GM12874 (cell line): ENCODE measurements around the gene SASH1.

Experiments used
- TF ChIP-seq, protein P1 (sequence below): IDR thresholded peaks from 2 replicates; pipeline ENCODE4 v1.5.1; 2011; ENCODE audit warnings: low read depth, mild to moderate bottlenecking, control low read depth, low read length, moderate library complexity; ENCODE audit not compliant: insufficient read depth

SASH1 gene

DNA sequence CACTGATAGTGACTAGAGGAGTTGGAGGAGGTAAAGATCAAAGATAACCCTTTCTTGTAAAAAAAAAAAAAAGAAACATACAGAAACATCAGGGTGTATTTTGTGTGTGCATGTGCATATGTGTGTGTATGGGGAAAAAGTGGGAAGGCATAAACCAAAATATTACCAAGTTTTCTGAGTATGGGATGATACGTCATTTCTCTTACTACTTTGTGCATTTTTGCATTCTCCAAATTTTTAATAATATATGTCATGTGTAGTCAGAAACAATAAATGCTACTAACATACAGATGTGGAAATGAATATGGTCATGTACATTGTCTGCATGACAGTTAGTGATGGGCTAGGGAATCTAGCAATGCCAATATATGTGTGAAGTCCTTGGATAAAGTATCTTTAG lies 161.1 kb downstream of the SASH1 start:
- TF ChIP-seq, protein P1, sequence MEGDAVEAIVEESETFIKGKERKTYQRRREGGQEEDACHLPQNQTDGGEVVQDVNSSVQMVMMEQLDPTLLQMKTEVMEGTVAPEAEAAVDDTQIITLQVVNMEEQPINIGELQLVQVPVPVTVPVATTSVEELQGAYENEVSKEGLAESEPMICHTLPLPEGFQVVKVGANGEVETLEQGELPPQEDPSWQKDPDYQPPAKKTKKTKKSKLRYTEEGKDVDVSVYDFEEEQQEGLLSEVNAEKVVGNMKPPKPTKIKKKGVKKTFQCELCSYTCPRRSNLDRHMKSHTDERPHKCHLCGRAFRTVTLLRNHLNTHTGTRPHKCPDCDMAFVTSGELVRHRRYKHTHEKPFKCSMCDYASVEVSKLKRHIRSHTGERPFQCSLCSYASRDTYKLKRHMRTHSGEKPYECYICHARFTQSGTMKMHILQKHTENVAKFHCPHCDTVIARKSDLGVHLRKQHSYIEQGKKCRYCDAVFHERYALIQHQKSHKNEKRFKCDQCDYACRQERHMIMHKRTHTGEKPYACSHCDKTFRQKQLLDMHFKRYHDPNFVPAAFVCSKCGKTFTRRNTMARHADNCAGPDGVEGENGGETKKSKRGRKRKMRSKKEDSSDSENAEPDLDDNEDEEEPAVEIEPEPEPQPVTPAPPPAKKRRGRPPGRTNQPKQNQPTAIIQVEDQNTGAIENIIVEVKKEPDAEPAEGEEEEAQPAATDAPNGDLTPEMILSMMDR = no peak

DNA sequence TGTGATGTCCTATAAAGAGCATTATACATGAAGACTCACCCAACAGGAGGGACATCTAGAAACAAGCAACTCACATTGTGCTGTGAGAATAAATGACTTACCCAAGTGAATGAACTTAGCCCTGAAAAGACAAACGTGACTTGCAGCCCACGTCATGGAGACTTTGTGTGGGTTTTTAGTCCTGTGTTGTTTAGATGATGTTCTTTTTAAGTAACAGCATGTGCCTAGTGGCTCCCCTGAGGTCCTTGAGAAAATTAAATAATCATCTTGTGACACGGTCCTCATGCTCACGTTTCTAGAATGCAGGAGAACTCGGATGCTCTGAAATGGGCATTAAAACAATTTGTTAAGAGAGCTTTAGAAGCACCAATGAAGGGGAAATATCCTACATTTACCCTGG lies 165.1 kb downstream of the SASH1 start:
- TF ChIP-seq, protein P1 = no peak

DNA sequence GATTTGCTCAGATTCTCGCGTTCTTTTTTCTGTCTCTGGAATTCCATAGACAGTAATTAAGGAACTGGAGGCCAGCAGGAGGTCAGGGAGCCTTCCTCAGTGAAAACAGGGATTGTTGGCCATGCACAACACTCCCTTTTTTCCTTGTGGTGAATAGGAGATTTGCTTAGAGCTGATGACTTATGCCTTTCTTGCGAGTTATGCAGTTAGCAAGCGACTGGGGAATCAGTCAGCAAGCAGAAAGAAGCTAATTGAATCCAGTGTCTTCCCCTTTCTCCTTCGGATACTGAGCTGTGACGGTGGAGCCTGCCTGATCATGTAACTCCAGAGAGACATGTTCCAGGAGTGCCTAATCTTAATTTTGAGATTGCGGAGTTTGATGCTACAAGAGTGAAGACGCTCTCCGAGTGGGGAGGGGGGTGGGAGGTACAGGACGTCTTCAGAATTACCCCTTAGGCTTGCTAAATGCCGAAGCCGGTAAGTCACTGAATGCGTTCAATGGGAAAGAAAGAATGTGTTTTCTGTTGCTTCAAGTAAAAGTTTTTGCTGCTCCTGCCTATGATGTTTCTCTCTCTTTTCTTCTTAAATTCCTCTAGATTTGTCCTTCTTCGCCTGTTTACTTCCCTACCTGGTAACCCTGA lies 165.9 kb downstream of the SASH1 start:
- TF ChIP-seq, protein P1 = no peak

DNA sequence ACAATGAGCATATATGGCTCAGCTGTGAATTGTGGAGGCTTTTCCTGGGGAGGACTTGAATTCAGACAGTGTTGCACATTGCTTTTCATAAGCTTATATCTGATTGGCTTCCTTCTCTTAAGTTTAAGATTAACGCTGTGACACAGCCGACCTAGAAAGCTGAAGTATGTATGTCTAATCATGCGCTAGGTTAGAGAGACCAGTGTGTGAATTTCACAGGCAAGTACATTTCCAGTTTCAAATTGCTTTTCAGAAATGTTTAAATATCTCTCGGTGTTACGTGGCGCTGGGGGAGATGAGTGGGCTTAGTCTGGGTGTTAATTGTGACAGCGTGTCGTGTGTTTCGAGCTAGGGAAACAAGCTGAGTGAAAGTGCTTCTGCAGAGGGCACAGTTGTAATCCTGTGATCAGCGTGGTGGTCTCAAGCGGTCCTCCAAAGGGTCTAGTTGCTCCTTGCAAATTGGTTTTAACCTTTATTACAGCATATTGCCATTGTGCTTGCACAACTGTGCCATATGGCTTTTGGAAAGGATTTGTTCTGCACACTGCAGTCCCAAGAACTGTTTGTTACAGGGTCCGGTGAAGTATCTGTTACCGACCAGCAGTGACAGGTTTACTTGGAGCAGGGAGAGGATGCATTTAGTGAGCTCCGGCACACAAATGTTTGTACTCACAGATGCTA lies 166.6 kb downstream of the SASH1 start:
- TF ChIP-seq, protein P1 = no peak

DNA sequence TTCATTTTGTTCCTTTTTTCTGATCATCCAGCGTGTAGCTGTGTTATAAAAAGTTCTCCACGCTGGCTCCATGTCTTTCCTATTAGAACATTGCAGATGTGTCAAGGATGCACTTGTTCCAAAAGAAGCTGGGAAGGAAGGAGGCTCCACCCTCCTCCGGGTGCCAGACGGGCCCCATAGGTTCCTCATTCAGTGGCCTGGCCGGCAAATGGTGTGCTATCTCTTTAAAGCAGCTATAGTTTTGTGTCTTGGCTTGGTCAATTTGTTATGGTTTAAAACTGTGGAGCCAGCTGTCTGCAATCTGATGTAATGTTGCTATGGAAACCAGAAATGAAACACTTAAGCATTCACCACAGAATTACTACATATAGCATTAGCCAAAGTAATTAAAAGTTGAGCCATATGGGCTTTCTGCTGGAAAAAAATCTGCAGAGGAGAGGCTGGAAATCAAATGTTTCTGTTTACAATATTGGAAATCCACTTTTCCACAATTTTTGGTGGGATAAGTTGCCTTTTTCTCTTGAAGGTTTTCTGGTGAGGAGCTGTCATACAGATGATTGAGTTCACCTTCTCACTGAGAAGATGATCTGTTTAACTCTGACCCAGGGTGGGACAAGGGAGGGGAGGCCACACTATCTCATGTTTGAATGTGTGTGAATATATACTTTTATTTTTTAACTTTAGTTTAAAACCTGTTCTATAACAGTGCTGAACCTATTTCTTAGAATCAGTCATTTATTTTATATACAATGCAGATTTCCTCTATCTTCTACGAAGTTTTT lies 167.4 kb downstream of the SASH1 start:
- TF ChIP-seq, protein P1 = no peak

DNA sequence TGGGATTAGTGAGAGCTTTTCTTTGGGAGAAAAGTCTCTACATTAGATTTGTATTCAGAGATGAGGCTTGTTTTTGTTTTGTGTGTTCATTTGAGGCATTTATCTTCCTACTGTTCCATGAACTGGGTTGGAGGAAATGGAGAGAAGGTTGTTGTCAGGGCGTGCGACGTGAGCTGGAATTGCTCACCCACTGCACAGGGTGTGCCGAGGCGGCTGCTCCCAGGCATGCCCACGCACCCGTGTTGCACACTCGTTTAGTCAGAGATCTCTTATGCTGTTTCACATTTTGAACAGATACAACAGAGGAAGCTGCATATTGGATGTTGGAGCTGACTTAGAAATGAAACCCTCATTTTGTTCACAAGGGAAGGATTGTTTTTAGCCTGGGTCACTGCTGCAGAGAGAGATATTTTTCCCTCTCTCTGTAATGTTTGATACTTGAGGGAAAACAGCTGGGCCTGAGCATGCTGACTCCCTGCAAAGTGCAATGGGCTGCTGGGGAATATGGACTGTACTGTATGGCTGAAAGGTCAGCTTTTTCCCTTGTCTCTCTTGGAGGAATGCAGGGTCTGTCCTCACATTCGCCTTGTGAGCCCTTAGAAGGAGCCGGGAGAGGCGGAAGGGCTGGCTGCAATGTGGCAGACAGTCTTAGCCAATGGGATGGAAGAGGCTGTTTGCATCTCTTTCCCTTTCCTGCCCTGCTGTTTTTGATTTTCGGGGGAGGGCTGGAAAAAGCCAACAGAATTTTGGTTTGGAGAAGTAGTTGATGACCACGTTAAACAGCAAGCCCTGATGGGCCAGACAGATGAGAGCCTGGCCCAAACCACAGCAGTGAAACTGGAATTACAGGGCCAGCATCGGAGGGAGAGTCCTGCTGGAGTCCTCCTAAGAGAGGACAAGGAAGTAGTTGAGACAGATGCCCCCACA lies 170.8 kb downstream of the SASH1 start:
- TF ChIP-seq, protein P1 = no peak
